Heart left ventricle (tissue), 16 donors: ENCODE measurements around the gene SPESP1. TPM values are rescaled to one million over a fixed set of nuclear protein-coding genes. Genes with fewer than 3 reads are reported as not detected.

Source experiments
- ATAC-seq, 4 donors: fragments of 200-7000 bp; cut with Tn5 transposase; one replicate each; pipeline ENCODE4 v1.9.1; 2020 to 2022; ENCODE audit warnings: moderate library complexity in 4 of 4, mild to moderate bottlenecking in 3 of 4, moderate number of reproducible peaks in 1 of 4
- DNase-seq, 5 donors: peaks; one replicate each; pipeline ENCODE4 v3.0.0-alpha.2; 2020
- H3K27ac ChIP-seq, 12 donors: fragments of 200-600 bp; sonication (generic) in 4 of 12; one replicate each; pipeline versions ENCODE4 v1.5.0 to v1.8.0; 2016 to 2022; ENCODE audit warnings: mild to moderate bottlenecking in 2 of 12
- H3K27me3 ChIP-seq, 9 donors: fragments of 200-600 bp; sonication (generic) in 2 of 9; one replicate each; pipeline versions ENCODE4 v1.5.1 to v1.8.0; 2016 to 2022; ENCODE audit warnings: mild to moderate bottlenecking in 3 of 9
- H3K36me3 ChIP-seq, 9 donors: fragments of 200-600 bp; sonication (generic) in 2 of 9; one replicate each; pipeline versions ENCODE4 v1.5.0 to v1.8.0; 2018 to 2022; ENCODE audit warnings: mild to moderate bottlenecking in 2 of 9
- H3K4me1 ChIP-seq, 12 donors: fragments of 200-600 bp; sonication (generic) in 4 of 12; one replicate each; pipeline versions ENCODE4 v1.5.0 to v1.8.0; 2016 to 2022; ENCODE audit warnings: mild to moderate bottlenecking in 3 of 12
- H3K4me3 ChIP-seq, 12 donors: fragments of 200-600 bp; sonication (generic) in 4 of 12; one replicate each; pipeline versions ENCODE4 v1.5.0 to v1.8.0; 2017 to 2022; ENCODE audit warnings: mild to moderate bottlenecking in 9 of 12, moderate library complexity in 4 of 12
- H3K9me3 ChIP-seq, 12 donors: fragments of 200-600 bp; sonication (generic) in 4 of 12; one replicate each; pipeline versions ENCODE4 v1.5.0 to v1.8.0; 2016 to 2022; ENCODE audit warnings: mild to moderate bottlenecking in 1 of 12
- POLR2A ChIP-seq, 2 donors: fragments of 450-650 bp; IDR thresholded peaks; one replicate each; pipeline ENCODE4 v1.6.1; 2017; ENCODE audit warnings: antibody characterized with exemption in 2 of 2, mild to moderate bottlenecking in 2 of 2, moderate library complexity in 2 of 2
- WGBS, 4 donors: extraction: QIAGEN DNeasy Blood & Tissue Kit in 2 of 4; methylation state at CpG; one replicate each; pipeline versions ENCODE4 v1.1.5 to v1.1.7; 2013 to 2018; 5-methylcytosine and 5-hydroxymethylcytosine counted together
- intact Hi-C, 10 donors: fragments of 100-400 bp; cut with DNase I; formaldehyde crosslinking; loops; one replicate each; pipeline versions ENCODE4 v1.11.1 to v1.14.2; 2022
- polyA plus RNA-seq, 2 donors: library from polyadenylated mRNA; stranded (reverse); fragments of 200-250 nt; gene quantifications; one replicate each; pipeline ENCODE4 v1.2.3, GENCODE V29; 2013
- total RNA-seq, 9 donors: library from RNA; depleted of rRNA in 2 of 9; stranded (reverse); fragments of >200 nt in 2 of 9; fragmentation: NEBNext Ultra II Directional in 3 of 9; extraction: Animal tissue kit (Norgen Biotek cat#: 25700) in 3 of 9; gene quantifications; one replicate each; pipeline versions ENCODE4 v1.1.0 to v1.2.4, GENCODE V29; 2016 to 2023
- TF ChIP-seq, protein P1 (sequence below), 12 donors: fragments of 200-600 bp; sonication (generic) in 4 of 12; IDR thresholded peaks; one replicate each; pipeline versions ENCODE4 v1.5.0 to v1.8.0; 2018 to 2022; ENCODE audit warnings: antibody characterized with exemption in 12 of 12, mild to moderate bottlenecking in 5 of 12
- donor health status: ischemic (EF 13 %, LVEDD 7.1; RV severe dilation, severe dysfunction).
- donor health status: healthy with polysubstance abuse.
- donor health status: DM: no; HTN: yes; CAD: no.
- donor health status: DM: no; HTN: no; CAD: no.
- donor health status: ischemic (EF 25% LVEDD 6.9; RV normal size, moderate dysfunction).
- donor health status: ischemic (EF 25% LVEDD 5.7; RV mildly dilated, moderate dysfunction).
- donor health status: healthy.
- donor health status: DM: yes; HTN: yes; CAD: no.
- donor health status: ischemic (EF 35%, LVEDD 5.7; RV mildly dilated, moderate dysfunction).
- donor health status: nonischemic (EF 11% LVEDD 7.7; RV severe dilation, severe dysfunction).
- donor health status: DM: yes; HTN: yes; CAD: no.
- donor health status: PGD.
- donor health status: ischemic (EF 29% LVEDD 5.4; RV normal size, mild dysfunction).
- donor health status: nonischemic (EF 23%, LVEDD 6.1; RV moderate dilation, normal function).

The SPESP1 gene
- total and polyA plus RNA-seq, 11 donors, result 1.2 to 11.0 (median 4.9) TPM; not detected in 1

- Histone ChIP-seq H3K36me3 (no peaks in the 10 kb centered on the region), H3K27ac (peak overlapping the region in 1 of 12 donors; percentile 27), H3K27me3 (no peaks in the 10 kb centered on the region), H3K4me3 (no peak overlapping the region), H3K9me3 (no peaks in the 10 kb centered on the region), H3K4me1 (peaks cover 0 to 31% (median 6%) of the 10 kb centered on the region in 12 donors)
- TF ChIP-seq POLR2A (IDR thresholded peaks at IDR 0.05), result no peak
- TF ChIP-seq, protein P1, sequence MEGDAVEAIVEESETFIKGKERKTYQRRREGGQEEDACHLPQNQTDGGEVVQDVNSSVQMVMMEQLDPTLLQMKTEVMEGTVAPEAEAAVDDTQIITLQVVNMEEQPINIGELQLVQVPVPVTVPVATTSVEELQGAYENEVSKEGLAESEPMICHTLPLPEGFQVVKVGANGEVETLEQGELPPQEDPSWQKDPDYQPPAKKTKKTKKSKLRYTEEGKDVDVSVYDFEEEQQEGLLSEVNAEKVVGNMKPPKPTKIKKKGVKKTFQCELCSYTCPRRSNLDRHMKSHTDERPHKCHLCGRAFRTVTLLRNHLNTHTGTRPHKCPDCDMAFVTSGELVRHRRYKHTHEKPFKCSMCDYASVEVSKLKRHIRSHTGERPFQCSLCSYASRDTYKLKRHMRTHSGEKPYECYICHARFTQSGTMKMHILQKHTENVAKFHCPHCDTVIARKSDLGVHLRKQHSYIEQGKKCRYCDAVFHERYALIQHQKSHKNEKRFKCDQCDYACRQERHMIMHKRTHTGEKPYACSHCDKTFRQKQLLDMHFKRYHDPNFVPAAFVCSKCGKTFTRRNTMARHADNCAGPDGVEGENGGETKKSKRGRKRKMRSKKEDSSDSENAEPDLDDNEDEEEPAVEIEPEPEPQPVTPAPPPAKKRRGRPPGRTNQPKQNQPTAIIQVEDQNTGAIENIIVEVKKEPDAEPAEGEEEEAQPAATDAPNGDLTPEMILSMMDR (IDR thresholded peaks at IDR 0.05), result no peak
- ATAC-seq, result no peak
- intact Hi-C loops, result no loop called here
- DNase-seq, result no peak
- WGBS, 4 donors, result 77 to 88% (median 81%) methylated on average over 5 of the region's 5 CpGs
Measured at GRCh38 chr15:68990992-68991500, 60.7 kb downstream of the SPESP1 start.

GRCh38 chr15:68991723-68992122 lies 61.4 kb downstream of the SPESP1 start:
- H3K4me3 ChIP-seq, result no peak overlapping the region
- ATAC-seq (peak in 3 of 4 donors; percentile 58 to 80 (median 75)), DNase-seq (peak in 1 of 5 donors; percentile 34)
- 39 to 60% (median 47%) methylated on average over 4 of the region's 4 CpGs for WGBS, 4 donors
- H3K9me3 ChIP-seq, result no peaks in the 10 kb centered on the region
- no peaks in the 10 kb centered on the region for H3K36me3 ChIP-seq
- no peaks in the 10 kb centered on the region for H3K27me3 ChIP-seq
- TF ChIP-seq POLR2A (IDR thresholded peaks at IDR 0.05), result no peak
- TF ChIP-seq, protein P1 (IDR thresholded peaks at IDR 0.05), result no peak
- intact Hi-C loops, result no loop called here
- H3K4me1 ChIP-seq, result peaks cover 0 to 31% (median 6%) of the 10 kb centered on the region in 12 donors
- H3K27ac ChIP-seq, result peak overlapping the region in 1 of 12 donors; percentile 27

GRCh38 chr15:68992696-68993095 lies 62.4 kb downstream of the SPESP1 start:
- TF ChIP-seq POLR2A (IDR thresholded peaks at IDR 0.05), result no peak
- Histone ChIP-seq H3K36me3 (no peaks in the 10 kb centered on the region), H3K9me3 (no peaks in the 10 kb centered on the region), H3K4me1 (peaks cover 0 to 31% (median 6%) of the 10 kb centered on the region in 12 donors), H3K4me3 (no peak overlapping the region), H3K27ac (no peak overlapping the region), H3K27me3 (no peaks in the 10 kb centered on the region)
- DNase-seq (no peak), ATAC-seq (no peak)
- WGBS, 4 donors, result 92 to 98% (median 97%) methylated on average over 6 of the region's 6 CpGs
- intact Hi-C loops, result no loop called here

- Histone ChIP-seq H3K4me3 (no peak overlapping the region), H3K27me3 (no peaks in the 10 kb centered on the region), H3K36me3 (no peaks in the 10 kb centered on the region), H3K27ac (no peak overlapping the region), H3K9me3 (no peaks in the 10 kb centered on the region), H3K4me1 (peaks cover 0 to 31% (median 6%) of the 10 kb centered on the region in 12 donors)
- intact Hi-C loops, result no loop called here
- WGBS, 4 donors, result 88 to 92% (median 89%) methylated on average over 6 of the region's 6 CpGs
- ATAC-seq, result peak in 1 of 4 donors; percentile 12
- no peak for TF ChIP-seq POLR2A (IDR thresholded peaks at IDR 0.05)
- TF ChIP-seq, protein P1 (IDR thresholded peaks at IDR 0.05), result no peak
- no peak for DNase-seq
Measured at GRCh38 chr15:68993276-68993675, 63.0 kb downstream of the SPESP1 start.

DNA sequence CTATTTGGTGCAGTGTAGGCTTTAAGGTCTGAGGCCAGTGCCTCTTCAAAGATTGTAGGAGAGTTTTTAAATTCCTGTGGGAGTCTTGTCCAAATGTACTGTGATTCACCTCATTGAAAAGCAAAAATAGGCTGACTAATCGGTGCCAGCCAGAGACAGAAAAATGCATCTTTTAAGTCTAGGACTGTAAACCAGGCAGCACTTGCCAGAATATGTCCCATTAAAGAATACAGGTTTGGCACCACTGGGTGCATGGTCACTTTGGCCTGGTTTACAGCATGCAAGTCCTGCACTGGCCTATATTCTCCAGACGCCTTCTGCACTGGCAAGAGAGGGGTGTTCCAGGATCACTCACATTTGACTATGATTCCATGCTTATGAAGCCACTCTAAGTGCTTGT lies 63.8 kb downstream of the SPESP1 start:
- ATAC-seq, result no peak
- intact Hi-C loops, result no loop called here

More for the DNA sequence above, 63.8 kb downstream of the SPESP1 start:
- Histone ChIP-seq H3K36me3 (no peaks in the 10 kb centered on the region), H3K27me3 (no peaks in the 10 kb centered on the region), H3K4me3 (no peak overlapping the region), H3K27ac (no peak overlapping the region), H3K9me3 (no peaks in the 10 kb centered on the region), H3K4me1 (peaks cover 0 to 31% (median 7%) of the 10 kb centered on the region in 12 donors)
- WGBS, 4 donors, result 88 to 95% (median 92%) methylated on average over 2 of the region's 2 CpGs
- DNase-seq, result no peak
- no peak for TF ChIP-seq POLR2A (IDR thresholded peaks at IDR 0.05)
- TF ChIP-seq, protein P1 (IDR thresholded peaks at IDR 0.05), result no peak
